Fibroblast of lung (primary cell): Measurements from ENCODE around the gene ENO4. TPM values are rescaled to one million over a fixed set of nuclear protein-coding genes. Genes with fewer than 3 reads are reported as not detected.

Experiments
- DNase-seq, 2 donors: peaks; one replicate each; pipeline versions ENCODE4 v3.0.0 to v3.0.0-alpha.2; 2010; ENCODE audit warnings: low read depth in 2 of 2
- H2AFZ ChIP-seq: 2 replicates; pipeline ENCODE4 v1.5.1; 2012; ENCODE audit warnings: low read length, control low read depth, inconsistent platforms
- H3K27ac ChIP-seq: 2 replicates; pipeline ENCODE4 v1.5.1; 2011; ENCODE audit warnings: low read length, control low read depth; ENCODE audit not compliant: insufficient read depth
- H3K27me3 ChIP-seq: 2 replicates; pipeline ENCODE4 v1.5.1; 2011; ENCODE audit warnings: mild to moderate bottlenecking, low read length; ENCODE audit not compliant: control insufficient read depth, insufficient read depth
- H3K36me3 ChIP-seq: 2 replicates; pipeline ENCODE4 v1.5.1; 2011; ENCODE audit warnings: low read length; ENCODE audit not compliant: control insufficient read depth, insufficient read depth
- H3K4me1 ChIP-seq: 2 replicates; pipeline ENCODE4 v1.5.1; 2011; ENCODE audit warnings: low read length; ENCODE audit not compliant: control insufficient read depth, insufficient read depth; ENCODE audit errors: extremely low read depth
- H3K4me2 ChIP-seq: 2 replicates; pipeline ENCODE4 v1.5.1; 2011; ENCODE audit warnings: low read length, control low read depth; ENCODE audit not compliant: insufficient read depth; ENCODE audit errors: extremely low read depth
- H3K4me3 ChIP-seq, 4 experiments: fragments of 200-600 bp in 1 of 4; sonication (generic) in 1 of 4; replicated peaks in 1 of 4; 2 replicates each; pipeline ENCODE4 v1.5.1; 2011 to 2016; ENCODE audit warnings: low read length in 4 of 4, low read depth in 3 of 4, mild to moderate bottlenecking in 3 of 4, control low read depth in 2 of 4, inconsistent platforms in 1 of 4, mixed read lengths in 1 of 4; ENCODE audit not compliant: insufficient read depth in 1 of 4; ENCODE audit errors: control extremely low read depth in 1 of 4
- H3K79me2 ChIP-seq: 2 replicates; pipeline ENCODE4 v1.5.1; 2012; ENCODE audit warnings: mild to moderate bottlenecking, low read length, inconsistent platforms; ENCODE audit not compliant: control insufficient read depth, insufficient read depth
- H3K9ac ChIP-seq: 2 replicates; pipeline ENCODE4 v1.5.1; 2011; ENCODE audit warnings: mild to moderate bottlenecking, low read length, control low read depth; ENCODE audit not compliant: insufficient read depth
- H3K9me3 ChIP-seq: 2 replicates; pipeline ENCODE4 v1.5.1; 2012; ENCODE audit warnings: low read depth, low read length; ENCODE audit not compliant: control insufficient read depth, insufficient read depth
- H4K20me1 ChIP-seq: 2 replicates; pipeline ENCODE4 v1.5.1; 2011; ENCODE audit warnings: low read length; ENCODE audit not compliant: control insufficient read depth, insufficient read depth; ENCODE audit errors: extremely low read depth
- CTCF ChIP-seq, 2 donors: IDR thresholded peaks in 1 of 2; conservative IDR thresholded peaks in 1 of 2; 1 replicate in 1 of 2; 2 replicates in 1 of 2; pipeline ENCODE4 v1.5.1; 2011 to 2012; ENCODE audit warnings: low read length in 2 of 2, control low read depth in 1 of 2, inconsistent platforms in 1 of 2, low read depth in 1 of 2, mild to moderate bottlenecking in 1 of 2
- EZH2 ChIP-seq: IDR thresholded peaks from 2 replicates; pipeline ENCODE4 v1.5.1; 2012; ENCODE audit warnings: low read length, control low read depth, mild to moderate bottlenecking; ENCODE audit errors: missing control alignments
- polyA plus RNA-seq, 2 donors: library from polyadenylated mRNA; depleted of rRNA in 1 of 2; stranded (reverse) in 1 of 2; unstranded in 1 of 2; fragments of >200 nt; gene quantifications; 2 replicates each; pipeline ENCODE4 v1.2.1, GENCODE V29; 2011 to 2012; ENCODE audit warnings: missing spikeins in 1 of 2
- total RNA-seq: library from RNA; depleted of rRNA; stranded (reverse); fragments of >200 nt; gene quantifications from 2 replicates; pipeline ENCODE4 v1.2.1, GENCODE V29; 2014

Gene ENO4
- total and polyA plus RNA-seq, 2 donors (not counting 1 experiment from before 2014, with no cell fraction given), result 0.05 to 0.66 TPM

- no peaks in the 10 kb centered on the region for H3K4me1 ChIP-seq
- no peaks in the 10 kb centered on the region for H3K9me3 ChIP-seq
- H2AFZ ChIP-seq, result no peak overlapping the region
- TF ChIP-seq EZH2 (no peak), CTCF (conservative IDR thresholded peaks at IDR 0.05 in 1 of 2, IDR thresholded peaks at IDR 0.05 in 1 of 2; ENCODE audit: low read depth in 1 of 2, low read length in 2 of 2) (no peak)
- H3K9ac ChIP-seq, result no peak overlapping the region
- H3K36me3 ChIP-seq, result no peaks in the 10 kb centered on the region
- no peaks in the 10 kb centered on the region for H3K27me3 ChIP-seq
- DNase-seq, result no peak
- H3K4me3 ChIP-seq, result no peak overlapping the region
- H3K79me2 ChIP-seq, result no peaks in the 10 kb centered on the region
- no peak overlapping the region for H3K4me2 ChIP-seq
- no peaks in the 10 kb centered on the region for H4K20me1 ChIP-seq
- H3K27ac ChIP-seq, result no peak overlapping the region
Measured at GRCh38 chr10:116910910-116911309, 61.6 kb downstream of the ENO4 start.

DNA sequence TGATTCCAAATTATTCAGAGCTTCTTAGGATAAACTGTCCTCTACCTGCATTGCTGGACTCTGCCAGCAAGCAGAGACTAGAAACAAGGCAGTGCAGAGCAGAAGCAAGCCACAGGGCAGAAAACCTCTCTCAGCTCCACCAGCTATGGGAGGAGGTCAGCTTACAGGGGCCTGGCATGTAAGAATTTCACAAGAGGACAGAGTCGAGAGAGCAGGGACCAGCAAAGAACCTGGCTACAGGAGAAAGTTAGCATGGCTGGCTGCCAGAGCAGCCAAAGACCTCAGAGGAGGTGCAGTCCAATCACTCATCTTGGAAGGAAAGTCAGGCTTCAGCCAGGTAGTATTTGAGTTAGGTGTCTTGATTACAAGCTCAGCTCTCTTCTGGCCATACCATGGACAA, 62.9 kb downstream of the ENO4 start:
- H3K79me2 ChIP-seq, result no peaks in the 10 kb centered on the region
- H3K4me2 ChIP-seq, result no peak overlapping the region
- no peaks in the 10 kb centered on the region for H3K36me3 ChIP-seq
- H4K20me1 ChIP-seq, result no peaks in the 10 kb centered on the region
- no peaks in the 10 kb centered on the region for H3K27me3 ChIP-seq
- no peak overlapping the region for H3K4me3 ChIP-seq
- H3K27ac ChIP-seq, result no peak overlapping the region
- H3K9me3 ChIP-seq, result no peaks in the 10 kb centered on the region
- TF ChIP-seq EZH2, result no peak
- no peak for TF ChIP-seq CTCF (conservative IDR thresholded peaks at IDR 0.05 in 1 of 2, IDR thresholded peaks at IDR 0.05 in 1 of 2; ENCODE audit: low read depth in 1 of 2, low read length in 2 of 2)
- DNase-seq, result no peak
- no peak overlapping the region for H2AFZ ChIP-seq
- H3K9ac ChIP-seq, result no peak overlapping the region
- no peaks in the 10 kb centered on the region for H3K4me1 ChIP-seq

GRCh38 chr10:116913695-116914094, 64.4 kb downstream of the ENO4 start:
- Histone ChIP-seq H2AFZ (no peak overlapping the region), H3K79me2 (no peaks in the 10 kb centered on the region), H3K36me3 (no peaks in the 10 kb centered on the region), H3K9ac (no peak overlapping the region), H3K27ac (no peak overlapping the region), H3K4me3 (no peak overlapping the region), H3K4me1 (no peaks in the 10 kb centered on the region), H3K9me3 (no peaks in the 10 kb centered on the region), H4K20me1 (no peaks in the 10 kb centered on the region), H3K4me2 (no peak overlapping the region), H3K27me3 (no peaks in the 10 kb centered on the region)
- TF ChIP-seq EZH2, result no peak
- peak in 1 of 2 donors; percentile 48 for DNase-seq
